Measurements from ENCODE around the gene ACBD4. TPM values are rescaled to one million over a fixed set of nuclear protein-coding genes. Genes with fewer than 3 reads are reported as not detected.

The ACBD4 gene
- total RNA-seq, 1 experiment from 2014 or later = 1.5 TPM

DNA sequence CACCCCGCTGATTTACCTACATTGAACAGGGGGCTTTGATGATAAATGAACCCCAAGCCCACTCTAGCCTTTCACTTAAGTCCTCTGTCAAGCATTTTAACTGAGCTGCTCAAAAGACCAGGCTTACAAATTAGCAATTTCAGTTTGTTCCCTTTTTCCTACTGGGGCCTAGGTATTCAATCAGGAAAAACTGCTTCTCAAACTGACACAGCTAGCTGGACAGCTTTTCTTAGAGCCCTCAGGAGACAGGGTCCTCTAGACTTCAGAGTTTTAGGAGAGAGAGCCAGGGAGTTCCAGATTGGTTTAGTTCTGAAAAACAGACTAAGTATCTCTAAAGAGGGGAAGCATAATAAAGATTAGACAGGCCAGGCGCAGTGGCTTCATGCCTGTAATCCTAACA, 20.0 kb downstream of the ACBD4 start:
- DNase-seq (ENCODE audit: low read depth) = no peak

DNA sequence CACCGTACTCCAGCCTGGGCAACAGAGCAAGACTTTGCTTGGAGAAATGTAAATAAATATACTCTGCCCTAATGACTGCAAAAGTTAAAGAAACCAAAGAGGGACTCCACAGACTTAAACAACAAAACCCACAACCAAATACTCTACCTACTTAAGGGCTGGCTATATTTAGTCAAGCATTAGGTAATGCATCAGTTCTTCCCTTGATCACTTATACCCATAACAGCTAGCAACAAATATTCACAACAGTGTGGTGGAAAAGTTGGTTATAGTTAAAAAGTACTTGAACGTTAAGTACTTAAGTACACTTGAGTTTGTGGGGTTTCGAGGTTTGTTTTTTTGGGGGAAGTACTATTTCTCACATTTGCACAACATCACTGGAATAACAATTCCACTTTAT, 20.8 kb downstream of the ACBD4 start:
- no peak for DNase-seq (ENCODE audit: low read depth)

DNA sequence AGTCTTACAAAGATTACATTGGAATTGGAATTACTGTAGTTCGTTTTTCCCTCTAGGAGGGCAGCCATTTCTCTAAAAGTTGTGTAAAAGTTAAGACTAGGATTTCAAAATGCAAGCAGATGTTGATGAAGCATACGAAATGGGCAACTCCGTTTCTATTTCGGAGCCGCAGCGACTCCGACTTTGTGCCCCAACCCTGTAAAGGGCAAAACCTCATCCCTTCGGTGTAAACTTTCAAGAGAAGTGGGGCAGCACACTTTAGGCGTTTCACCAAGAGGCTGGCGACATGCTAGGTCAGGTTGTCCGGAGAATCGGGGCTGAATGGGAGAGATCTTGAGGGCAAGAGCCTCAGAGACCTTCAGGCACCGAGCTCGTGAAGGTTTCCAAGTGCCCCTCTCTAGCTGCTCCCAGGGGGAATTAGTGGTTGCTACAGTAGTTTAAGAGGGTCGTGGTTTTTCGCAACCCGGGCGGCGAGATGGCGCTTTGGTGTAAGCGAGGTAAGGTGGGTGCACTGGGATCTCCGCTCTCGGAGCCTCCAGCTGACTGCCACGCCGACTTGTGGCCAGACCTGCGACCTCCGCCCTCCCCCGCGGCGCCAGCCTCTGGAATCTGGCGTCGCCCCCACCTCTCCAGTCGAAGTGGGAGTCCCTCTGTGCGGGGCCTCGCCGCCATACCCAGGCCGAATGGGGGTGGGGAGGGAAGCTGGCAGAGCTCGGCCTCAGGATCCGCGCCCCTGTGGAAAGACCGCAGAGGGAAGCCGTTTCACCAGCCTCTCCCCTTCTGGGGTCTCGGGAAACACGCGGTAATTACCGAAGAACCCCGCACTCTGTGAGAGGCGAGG, 25.2 kb downstream of the ACBD4 start:
- peak; percentile 65 for DNase-seq (ENCODE audit: low read depth)

DNA sequence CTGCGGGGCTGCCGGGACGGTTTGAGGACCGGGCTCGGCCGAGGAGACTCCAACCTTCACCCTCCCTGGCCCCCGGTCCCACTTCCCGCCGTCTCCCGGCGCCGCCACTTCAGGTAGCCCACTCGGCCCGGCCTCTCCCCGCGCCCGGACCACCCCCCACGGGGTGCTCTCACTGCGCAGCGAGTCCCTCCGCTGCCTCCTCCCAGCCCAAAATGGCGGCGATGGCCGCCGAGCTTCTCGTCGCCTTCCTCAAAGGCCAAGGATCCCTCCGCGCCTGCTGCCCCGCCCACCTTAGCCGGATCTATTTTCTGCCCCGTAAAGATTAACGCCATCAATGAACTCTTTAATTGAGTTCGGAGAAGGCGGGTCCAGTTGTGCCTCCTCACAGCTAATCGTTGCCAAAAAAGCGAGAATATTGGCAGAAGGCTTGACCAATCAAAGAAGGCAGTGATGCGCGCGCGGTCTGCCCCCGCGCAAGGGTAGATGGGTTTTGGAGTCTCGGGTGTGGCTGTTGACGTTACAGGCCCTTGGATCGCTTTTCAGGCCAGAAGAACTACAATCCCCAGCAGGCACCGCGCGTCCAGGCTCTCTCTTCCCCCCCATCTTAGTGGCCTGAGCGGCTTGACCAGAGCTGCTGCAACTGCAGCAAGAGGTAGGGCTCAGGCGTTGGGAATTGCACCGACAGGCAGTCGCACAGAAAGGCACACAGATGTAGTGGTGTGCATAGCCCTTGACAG, 26.0 kb downstream of the ACBD4 start, which contains the start of gene HEXIM2:
Gene HEXIM2, plus strand, starts transcription at position 588 of the 737 bp plus-strand sequence. CDS start 919 bp downstream, outside the sequence.
- peak; percentile 99 for DNase-seq (ENCODE audit: low read depth)

GRCh38 chr17:45162025-45162687, 26.7 kb downstream of the ACBD4 start:
- DNase-seq (ENCODE audit: low read depth) = no peak

DNA sequence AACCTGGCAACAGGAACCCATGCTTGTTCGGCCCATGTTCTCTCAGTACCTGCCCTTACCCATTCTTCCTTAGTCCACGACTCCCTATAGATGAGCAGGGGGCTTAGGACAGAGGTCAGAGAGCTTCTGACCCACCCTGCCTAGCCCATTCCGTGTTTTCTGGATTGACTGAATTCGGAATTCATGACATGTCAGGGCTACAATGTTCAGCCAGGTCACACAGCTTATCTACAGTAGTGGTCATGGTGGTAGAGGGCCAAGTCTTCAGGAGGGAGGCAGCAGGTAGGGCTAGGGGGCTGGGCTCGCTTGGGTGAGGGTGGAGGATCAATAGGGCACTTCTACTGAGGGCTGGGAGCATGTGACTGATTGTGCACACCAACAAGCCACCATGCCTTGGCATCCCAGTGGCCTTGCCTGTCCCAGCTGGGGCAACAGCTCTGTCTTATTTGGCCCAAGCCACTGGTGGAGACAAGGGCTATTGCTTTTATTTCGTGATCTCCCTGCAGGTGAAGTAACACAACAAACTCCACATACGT, 29.3 kb downstream of the ACBD4 start:
- DNase-seq (ENCODE audit: low read depth) = no peak

GRCh38 chr17:45168991-45169752, 33.7 kb downstream of the ACBD4 start:
- no peak for DNase-seq (ENCODE audit: low read depth)

DNA sequence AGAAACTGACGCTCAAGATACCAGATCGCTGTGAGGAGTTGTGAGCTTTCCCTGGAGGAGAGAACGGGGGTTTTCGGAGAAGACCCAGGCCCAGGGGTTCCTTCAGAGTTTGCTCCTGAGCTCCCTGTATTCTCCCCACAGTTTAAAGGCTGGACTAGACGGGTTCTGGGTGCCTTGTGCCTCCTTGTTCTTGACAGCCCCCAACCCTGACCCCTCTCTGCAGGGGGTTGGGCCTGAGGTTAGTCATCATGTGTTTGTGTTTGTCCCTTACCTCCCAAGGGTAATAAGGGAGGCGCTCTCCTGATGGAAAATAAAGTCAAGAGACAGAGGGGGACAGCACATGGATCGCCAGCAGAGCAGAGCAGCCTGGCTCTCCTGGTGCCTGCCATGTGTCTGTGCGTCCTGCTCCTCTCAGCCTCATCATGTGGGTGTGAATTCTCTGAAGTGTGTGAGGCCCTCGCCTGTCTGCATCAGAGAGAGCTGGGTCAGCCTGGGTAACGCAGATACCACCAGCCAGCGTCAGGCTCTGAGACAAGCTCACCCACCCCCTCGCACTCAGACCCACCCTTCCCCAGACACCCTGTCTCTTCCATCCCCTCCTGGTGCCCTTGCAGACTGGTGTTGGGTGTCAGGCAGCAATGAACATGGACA, 34.9 kb downstream of the ACBD4 start:
- peak; percentile 22 for DNase-seq (ENCODE audit: low read depth)

DNA sequence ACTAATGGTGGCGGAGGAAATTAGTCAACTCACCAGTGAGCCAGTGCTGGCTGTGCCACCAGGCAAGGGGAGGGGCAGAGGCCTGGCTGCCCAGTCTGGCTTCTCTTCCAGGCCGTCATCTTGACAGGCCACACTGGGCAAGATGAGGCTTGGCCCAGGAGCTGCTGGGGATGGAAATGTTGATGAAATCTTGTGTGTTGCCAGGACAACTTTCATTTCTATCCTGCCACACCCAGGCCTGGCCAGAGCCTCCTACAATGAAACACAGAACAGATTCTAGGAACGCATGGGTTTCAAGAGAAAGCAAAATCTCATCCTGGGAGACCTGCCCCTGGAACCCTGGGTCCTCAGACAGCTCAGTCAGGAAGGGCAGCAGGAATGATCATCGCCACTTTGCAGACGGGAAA, 35.4 kb downstream of the ACBD4 start:
- DNase-seq (ENCODE audit: low read depth) = peak; percentile 93

GRCh38 chr17:45171338-45172231, 36.1 kb downstream of the ACBD4 start:
- DNase-seq (ENCODE audit: low read depth) = peak; percentile 91

DNA sequence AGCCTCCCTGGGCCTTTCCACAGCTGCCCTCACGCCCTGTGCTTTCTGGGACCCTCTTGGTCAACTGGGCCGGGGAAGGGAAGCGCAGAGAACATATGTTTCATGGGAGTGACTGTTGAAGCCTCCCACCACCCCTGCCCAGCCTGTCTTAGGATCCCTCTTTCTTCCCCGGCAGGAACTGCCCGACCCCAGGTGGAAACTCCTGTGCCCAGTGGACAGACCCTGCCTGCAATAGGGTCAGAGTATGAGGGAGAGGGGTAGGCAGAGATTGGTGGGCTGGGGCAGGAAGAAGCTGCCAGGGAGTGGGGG, 36.7 kb downstream of the ACBD4 start:
- DNase-seq (ENCODE audit: low read depth) = no peak

DNA sequence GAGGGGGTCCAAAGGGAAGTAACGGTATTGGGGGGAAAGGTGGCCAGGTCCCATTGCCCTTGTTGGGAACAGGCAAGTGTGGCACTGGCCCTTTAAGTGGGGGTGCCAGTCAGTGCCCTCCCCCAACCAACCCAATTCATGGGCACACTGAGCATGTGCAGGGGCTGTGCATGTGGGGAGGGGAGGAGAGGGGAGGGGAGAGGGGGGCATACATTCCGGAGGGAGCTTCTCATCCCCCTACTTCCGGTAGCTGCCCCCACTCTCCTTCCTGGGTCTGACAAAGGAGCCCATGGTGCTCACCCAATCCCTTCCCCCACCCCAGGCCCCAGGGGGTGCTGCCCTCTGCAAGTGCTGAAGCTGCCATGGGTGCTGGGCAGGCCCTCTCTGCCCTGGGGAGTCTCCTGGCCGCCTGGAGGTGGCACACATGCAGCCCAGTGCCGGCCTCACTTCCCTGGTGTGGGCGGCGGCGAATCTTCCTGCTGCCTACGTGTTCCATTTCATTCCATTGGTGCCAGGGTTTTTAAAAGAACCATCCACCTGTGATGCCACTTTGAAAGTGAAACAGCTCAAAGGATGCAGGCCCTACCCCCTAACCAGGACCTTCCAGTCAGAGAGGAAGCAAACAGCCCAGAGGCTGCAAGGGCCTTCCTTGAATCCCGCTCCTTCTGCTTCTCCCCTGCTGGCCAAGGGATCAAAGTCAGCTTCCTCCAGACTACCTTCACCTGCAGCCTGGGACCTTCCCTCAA, 37.2 kb downstream of the ACBD4 start:
- peak; percentile 92 for DNase-seq (ENCODE audit: low read depth)

GRCh38 chr17:45175759-45176115, 40.2 kb downstream of the ACBD4 start:
- DNase-seq (ENCODE audit: low read depth) = no peak

DNA sequence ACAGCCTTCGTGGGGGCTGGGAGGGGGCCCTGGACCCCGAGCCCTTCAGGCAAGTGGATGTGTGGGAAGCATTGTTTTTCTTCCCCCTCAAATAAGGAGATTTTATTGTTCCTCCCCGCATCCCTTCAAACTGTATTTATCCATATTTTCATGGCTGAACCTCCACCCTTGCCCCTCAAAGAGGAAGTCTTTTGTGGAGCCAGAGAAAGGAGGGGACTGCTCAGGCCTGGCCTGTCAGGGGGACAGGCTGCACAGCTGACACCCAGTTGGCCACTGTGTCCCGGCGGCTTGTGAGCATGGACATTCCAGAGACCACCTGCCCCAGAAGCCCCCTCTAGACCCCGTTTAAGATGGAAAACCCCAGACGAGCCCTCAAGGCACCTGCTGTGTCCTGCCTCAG, 42.1 kb downstream of the ACBD4 start:
- DNase-seq (ENCODE audit: low read depth) = no peak

GRCh38 chr17:45184144-45184543, 48.7 kb downstream of the ACBD4 start:
- no peak for DNase-seq (ENCODE audit: low read depth)

DNA sequence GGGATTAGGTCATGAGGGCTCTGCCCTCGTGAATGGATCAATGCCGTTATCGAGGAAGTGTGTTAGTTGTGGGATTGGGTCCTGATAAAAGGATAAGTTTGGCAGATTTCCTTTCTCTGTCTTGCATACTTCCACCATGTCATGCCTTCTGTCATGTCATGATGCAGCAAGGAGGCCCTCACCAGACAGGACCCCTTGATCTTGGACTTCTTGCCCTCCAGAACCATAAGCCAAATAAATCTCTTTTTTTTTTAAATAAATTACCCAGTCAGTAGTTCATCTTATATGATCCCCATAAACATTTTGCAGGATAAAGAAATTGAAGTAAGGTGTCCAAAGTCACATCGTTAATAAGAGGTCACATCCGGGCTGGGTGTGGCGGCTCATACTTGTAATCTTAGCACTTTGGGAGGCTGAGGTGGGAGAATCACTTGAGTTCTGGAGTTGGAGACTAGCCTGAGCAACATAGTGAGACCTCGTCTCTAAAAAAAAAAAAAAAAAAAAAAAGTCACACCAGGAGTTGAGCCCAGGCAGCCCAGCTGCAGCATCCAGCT, 51.4 kb downstream of the ACBD4 start:
- no peak for DNase-seq (ENCODE audit: low read depth)

DNA sequence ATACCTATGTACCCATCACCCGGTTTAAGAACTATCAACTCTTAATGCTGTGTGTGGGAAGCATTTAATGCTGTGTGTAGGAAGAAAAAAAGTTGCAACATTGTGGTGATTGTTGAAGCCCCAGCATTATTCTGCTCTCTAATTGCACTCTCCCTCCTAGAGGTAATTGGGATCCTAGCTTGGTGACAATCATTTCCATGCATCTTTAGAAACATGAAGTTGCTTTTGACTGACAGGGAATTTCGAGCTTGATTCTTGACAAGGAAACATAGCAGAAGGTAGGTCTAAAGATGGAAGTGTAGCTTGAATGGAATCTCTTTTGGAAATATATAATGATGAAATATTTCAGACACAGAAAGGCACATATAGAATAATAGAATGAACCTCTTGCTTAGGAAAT, 53.5 kb downstream of the ACBD4 start:
- DNase-seq (ENCODE audit: low read depth) = no peak

GRCh38 chr17:45190503-45191255, 55.2 kb downstream of the ACBD4 start:
- DNase-seq (ENCODE audit: low read depth) = no peak

All from M059J (cell line).